ENCODE results near the gene GGT5. TPM values are rescaled to one million over a fixed set of nuclear protein-coding genes. Genes with fewer than 3 reads are reported as not detected.

GGT5 gene
- total RNA-seq, 1 experiment from 2014 or later, result 0.20 TPM

- TF ChIP-seq, protein P1, sequence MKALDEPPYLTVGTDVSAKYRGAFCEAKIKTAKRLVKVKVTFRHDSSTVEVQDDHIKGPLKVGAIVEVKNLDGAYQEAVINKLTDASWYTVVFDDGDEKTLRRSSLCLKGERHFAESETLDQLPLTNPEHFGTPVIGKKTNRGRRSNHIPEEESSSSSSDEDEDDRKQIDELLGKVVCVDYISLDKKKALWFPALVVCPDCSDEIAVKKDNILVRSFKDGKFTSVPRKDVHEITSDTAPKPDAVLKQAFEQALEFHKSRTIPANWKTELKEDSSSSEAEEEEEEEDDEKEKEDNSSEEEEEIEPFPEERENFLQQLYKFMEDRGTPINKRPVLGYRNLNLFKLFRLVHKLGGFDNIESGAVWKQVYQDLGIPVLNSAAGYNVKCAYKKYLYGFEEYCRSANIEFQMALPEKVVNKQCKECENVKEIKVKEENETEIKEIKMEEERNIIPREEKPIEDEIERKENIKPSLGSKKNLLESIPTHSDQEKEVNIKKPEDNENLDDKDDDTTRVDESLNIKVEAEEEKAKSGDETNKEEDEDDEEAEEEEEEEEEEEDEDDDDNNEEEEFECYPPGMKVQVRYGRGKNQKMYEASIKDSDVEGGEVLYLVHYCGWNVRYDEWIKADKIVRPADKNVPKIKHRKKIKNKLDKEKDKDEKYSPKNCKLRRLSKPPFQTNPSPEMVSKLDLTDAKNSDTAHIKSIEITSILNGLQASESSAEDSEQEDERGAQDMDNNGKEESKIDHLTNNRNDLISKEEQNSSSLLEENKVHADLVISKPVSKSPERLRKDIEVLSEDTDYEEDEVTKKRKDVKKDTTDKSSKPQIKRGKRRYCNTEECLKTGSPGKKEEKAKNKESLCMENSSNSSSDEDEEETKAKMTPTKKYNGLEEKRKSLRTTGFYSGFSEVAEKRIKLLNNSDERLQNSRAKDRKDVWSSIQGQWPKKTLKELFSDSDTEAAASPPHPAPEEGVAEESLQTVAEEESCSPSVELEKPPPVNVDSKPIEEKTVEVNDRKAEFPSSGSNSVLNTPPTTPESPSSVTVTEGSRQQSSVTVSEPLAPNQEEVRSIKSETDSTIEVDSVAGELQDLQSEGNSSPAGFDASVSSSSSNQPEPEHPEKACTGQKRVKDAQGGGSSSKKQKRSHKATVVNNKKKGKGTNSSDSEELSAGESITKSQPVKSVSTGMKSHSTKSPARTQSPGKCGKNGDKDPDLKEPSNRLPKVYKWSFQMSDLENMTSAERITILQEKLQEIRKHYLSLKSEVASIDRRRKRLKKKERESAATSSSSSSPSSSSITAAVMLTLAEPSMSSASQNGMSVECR (CRISPR knock-in tag; IDR thresholded peaks at IDR 0.05; ENCODE audit: borderline replicate concordance), result no peak
Observed at GRCh38 chr22:24180316-24181087, 64.4 kb downstream of the GGT5 start (continued).

- no peak for TF ChIP-seq ZNF671 (CRISPR knock-in tag; IDR thresholded peaks at IDR 0.05)
- TF ChIP-seq ZNF281 (CRISPR knock-in tag; IDR thresholded peaks at IDR 0.05), result no peak
- TF ChIP-seq HMGA2 (CRISPR knock-in tag; IDR thresholded peaks at IDR 0.05), result no peak
- TF ChIP-seq ATF1 (CRISPR knock-in tag; IDR thresholded peaks at IDR 0.05), result no peak
- TF ChIP-seq, protein P2, sequence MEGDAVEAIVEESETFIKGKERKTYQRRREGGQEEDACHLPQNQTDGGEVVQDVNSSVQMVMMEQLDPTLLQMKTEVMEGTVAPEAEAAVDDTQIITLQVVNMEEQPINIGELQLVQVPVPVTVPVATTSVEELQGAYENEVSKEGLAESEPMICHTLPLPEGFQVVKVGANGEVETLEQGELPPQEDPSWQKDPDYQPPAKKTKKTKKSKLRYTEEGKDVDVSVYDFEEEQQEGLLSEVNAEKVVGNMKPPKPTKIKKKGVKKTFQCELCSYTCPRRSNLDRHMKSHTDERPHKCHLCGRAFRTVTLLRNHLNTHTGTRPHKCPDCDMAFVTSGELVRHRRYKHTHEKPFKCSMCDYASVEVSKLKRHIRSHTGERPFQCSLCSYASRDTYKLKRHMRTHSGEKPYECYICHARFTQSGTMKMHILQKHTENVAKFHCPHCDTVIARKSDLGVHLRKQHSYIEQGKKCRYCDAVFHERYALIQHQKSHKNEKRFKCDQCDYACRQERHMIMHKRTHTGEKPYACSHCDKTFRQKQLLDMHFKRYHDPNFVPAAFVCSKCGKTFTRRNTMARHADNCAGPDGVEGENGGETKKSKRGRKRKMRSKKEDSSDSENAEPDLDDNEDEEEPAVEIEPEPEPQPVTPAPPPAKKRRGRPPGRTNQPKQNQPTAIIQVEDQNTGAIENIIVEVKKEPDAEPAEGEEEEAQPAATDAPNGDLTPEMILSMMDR (IDR thresholded peaks at IDR 0.05), result no peak
- TF ChIP-seq NR3C1 (CRISPR knock-in tag; conservative IDR thresholded peaks at IDR 0.05; ENCODE audit: low read depth), result no peak
- TF ChIP-seq, protein P1 (CRISPR knock-in tag; IDR thresholded peaks at IDR 0.05; ENCODE audit: borderline replicate concordance), result no peak
- TF ChIP-seq NR1H2 (CRISPR knock-in tag; IDR thresholded peaks at IDR 0.05), result no peak
- no peak for TF ChIP-seq CREB1 (CRISPR knock-in tag; IDR thresholded peaks at IDR 0.05)
- DNase-seq (ENCODE audit: low spot score), result no peak
- no peak overlapping the region for H3K4me3 Mint-ChIP-seq
- POLR2A ChIA-PET, result interaction anchor here (0.7 kb wide), 1 partner anchor 134 kb away, joined by 5 read pairs; no protein-coding TSS in a partner anchor
- CTCF ChIA-PET, result interaction anchor here (0.5 to 4.6 kb wide), 13 partner anchors 8 to 195 kb away, joined by 3 to 74 read pairs (median 7); no protein-coding TSS in a partner anchor
- no peaks in the 10 kb centered on the region for H3K9me3 Mint-ChIP-seq
- peaks cover 3% of the 10 kb centered on the region; the same call in 1 of the 2 replicates for H3K36me3 Mint-ChIP-seq
- ATAC-seq, result no peak
- H3K4me1 Mint-ChIP-seq, result peaks cover 7% of the 10 kb centered on the region
- no peaks in the 10 kb centered on the region for H3K27me3 Mint-ChIP-seq (ENCODE audit: low read depth)
- no peak overlapping the region for H3K27ac Mint-ChIP-seq
Observed at GRCh38 chr22:24179478-24180210, 65.2 kb downstream of the GGT5 start.

All from WTC11 (cell line).